GM21526 (cell line): ENCODE results near the gene WNT8B.

Experiments used
- ATAC-seq: cut with Tn5 transposase; IDR thresholded peaks from one replicate; pipeline ENCODE4 v1.9.1; 2021; ENCODE audit warnings: moderate library complexity; ENCODE audit not compliant: unreplicated experiment, low FRiP score

The WNT8B gene

DNA sequence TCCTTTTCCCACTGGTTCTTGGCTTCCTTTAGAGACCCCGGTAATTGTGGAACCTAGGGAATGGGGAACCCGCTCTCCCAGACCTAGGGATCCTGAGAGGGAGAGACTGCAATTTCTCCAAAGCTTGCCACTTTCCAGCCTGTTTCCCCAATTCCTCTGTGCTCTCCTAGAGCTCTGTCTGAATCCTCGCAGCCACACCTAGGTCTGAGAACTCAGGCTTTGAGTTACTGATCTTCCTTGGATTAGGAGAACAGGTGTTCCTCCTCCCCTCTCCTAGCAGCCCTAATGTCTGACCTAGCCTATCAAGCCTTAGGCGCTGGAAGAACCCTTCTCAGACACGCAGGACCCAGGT lies 20.0 kb downstream of the WNT8B start:
- no peak for ATAC-seq

DNA sequence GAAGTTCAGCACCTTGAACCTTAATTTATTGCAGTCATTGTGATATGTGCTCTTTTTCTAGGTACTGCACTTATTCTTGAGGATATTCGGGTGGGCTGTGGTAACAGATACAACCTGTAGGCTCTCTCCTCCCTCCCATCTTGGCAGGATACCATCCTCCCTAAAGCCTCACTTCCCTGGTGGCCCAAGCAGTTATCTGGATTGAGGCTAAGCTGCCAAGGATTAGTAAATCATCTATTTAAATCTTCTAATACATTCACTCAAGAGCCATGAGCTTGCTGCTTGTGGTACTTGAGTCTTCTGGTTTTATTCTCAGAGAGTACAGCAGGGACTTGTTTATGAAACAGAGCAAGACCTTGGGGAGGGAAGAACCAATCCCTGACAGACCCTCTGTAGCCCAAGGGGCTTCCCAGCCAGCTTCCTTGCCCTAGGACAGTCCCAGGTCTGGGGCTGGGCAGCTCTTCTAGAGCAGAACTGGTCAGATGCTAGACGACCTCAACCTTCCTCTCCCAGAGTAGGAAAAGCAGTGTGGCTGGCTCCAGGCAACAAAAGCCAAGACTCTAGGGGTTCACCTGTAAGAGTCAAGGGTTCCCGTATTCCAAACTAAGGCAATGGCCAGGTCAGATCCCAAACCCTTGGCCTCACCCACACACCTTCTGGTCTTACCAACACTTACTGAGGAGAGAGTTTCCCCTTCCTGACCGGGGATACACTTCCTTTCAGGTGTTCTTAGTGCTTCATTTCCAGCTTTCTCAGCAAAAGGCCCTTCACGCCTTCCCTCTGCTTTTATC lies 21.3 kb downstream of the WNT8B start:
- no peak for ATAC-seq

DNA sequence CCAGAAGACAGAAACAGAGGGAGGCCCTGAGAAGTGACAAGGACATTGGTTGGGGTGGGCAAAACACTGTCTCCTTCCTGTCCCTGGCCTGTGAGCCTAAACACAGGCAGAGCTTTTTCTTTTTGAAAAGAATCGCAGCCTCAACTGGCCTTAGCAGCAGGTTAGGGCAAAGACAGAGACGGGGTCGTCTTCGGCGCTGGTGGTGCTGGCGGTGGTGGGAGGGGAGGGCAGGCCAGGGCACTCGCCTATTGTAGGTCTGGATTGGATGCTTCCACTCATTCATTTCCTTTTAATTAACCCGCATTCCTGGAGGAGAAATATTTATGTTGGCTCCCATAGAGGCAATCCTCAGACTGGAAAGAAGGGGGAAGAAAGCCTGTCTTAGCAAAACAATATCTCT lies 22.6 kb downstream of the WNT8B start:
- ATAC-seq: no peak

DNA sequence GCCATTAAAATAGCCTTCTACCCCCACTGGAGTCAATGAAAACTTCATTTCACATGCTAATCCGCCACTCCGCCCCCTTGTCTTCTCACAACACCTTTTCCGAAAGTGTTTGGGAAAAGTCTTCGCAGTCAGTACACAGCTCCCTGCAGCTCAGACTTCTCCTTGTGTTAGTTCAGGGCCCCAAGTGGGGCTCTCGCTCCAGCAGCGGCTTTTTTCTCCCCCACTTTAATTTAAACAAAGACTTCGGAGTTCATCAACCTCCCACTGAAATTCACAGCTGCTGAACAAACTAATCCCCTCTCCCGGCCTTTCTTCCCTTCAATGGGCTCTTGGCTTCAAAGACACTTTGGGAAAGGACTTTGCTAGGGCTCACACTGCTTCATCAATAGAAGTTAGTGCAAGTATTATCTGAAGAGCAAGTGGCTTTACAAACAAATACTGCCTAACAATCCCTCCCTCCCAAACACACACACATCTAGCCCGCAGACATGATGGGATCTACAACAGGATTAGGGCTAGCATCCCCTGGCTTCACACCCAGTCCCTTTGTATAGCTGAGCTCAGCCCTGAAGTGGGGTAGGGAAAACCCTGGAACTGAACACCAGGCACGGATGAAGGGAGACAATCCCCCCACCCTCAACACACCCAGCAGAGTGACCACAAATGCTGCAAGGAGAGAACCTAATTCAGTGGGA lies 23.1 kb downstream of the WNT8B start:
- no peak for ATAC-seq

DNA sequence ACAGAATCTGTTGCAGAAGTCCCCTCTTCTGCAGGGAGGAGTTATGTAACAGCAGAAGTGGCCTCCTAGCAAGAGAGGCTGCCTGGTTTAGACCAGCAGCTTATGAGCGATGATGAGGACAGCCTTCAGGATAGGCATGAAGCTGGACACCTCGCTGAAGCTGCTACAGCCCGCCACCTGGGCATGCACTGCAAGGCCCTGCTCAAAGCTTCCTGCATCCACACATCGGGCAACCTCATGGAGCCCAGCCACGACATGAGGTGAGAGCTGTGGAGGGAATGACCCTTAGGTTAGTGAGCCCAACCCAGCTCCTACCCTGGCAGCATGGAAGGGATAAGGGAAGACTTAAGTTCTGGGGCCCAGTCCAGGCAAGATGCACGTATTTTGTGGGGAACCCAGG lies 24.7 kb downstream of the WNT8B start:
- ATAC-seq: no peak

DNA sequence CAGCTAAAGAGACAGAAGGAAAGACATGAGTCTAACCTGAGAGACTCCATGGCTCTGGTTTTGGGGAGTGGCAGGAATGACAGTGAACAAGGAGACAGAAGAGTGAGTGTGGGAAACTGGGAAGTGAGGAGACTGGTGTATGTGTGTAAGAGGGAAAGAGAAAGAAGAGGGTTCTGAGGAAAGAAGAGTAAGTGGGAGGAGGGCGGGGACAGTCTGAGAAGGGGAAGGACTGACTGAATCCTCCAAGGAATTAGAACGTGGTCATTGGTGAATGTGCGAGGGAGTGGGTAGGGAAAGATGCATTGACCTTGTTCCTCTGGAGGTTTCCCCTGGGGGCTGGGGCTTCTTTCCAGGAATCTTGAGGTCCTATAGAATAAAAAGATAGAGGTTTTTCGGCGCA lies 26.6 kb downstream of the WNT8B start:
- no peak for ATAC-seq

DNA sequence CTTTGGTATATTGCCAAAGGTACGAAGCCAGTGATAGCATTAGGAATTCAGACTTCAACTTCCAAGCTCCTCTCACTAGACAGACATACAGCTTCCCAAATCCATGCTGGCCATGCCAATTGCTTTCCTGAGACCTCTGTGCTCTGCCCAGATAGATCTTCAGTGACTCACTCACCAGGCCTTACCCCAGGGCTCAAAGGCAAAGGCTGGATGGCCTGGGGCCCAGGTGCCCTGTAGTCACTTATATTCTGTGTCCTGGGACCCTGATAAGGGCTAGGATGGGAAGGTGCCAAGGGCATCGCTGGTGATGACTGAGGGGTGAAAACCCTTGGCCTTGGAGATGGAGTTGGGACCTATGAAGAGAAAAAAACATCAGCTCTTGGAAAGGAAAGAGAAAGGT lies 27.7 kb downstream of the WNT8B start:
- ATAC-seq: no peak

DNA sequence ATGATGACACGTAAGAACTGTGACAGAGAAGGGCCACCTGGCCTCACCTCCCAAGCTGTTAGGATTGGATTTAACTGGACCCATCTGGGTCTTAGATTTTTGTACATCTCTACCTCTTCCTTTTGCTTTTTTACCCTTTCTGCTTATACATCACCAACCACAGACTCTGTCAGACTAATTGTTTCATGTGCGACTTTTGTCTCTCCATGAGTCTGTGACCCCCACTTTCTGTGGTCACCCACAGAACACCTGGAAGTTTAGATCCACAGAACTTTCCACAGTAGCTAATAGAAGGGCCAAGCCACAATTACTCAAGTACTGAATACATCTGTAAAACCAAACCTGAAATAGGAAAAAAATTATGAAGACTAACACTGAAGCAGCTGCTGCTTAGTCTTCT lies 33.8 kb downstream of the WNT8B start:
- no peak for ATAC-seq

DNA sequence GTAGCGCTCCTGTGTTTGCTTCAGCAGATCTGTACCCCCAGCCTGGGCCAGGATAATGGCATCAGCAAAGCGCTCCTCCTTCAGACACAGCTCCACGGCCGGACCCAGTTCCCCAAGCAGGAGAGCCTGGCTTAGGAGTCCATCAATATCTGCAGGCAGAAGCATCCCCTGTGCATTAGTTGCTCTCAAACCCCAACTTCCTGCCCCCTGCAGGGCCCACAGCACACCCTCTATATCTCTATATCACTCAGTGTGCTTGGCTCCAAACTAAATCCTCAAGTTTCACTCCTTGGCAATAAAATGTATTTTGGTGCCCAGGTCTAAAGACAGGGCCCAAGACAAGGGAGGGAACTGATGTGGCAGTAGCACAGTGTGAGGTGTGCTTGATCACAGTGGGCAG lies 35.2 kb downstream of the WNT8B start:
- ATAC-seq: no peak

DNA sequence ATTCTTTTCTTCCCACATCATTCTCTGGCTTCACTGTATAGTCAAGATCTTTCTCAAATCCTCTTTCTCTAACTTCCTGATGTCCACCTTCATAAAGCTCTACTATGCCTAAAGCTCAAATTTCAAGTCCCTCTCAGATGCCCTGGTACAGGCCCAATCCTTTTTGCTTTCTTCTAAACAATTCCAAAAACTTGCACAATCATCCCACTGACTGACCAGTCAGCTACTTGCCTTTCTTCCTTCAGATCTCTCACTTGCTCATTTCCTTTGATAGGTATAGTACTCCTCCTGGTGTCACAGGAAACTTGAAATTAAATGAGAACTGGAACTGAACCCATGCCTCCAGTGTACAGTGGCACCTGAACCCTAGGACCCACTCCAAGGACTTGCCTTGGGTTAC lies 38.6 kb downstream of the WNT8B start:
- ATAC-seq: no peak

DNA sequence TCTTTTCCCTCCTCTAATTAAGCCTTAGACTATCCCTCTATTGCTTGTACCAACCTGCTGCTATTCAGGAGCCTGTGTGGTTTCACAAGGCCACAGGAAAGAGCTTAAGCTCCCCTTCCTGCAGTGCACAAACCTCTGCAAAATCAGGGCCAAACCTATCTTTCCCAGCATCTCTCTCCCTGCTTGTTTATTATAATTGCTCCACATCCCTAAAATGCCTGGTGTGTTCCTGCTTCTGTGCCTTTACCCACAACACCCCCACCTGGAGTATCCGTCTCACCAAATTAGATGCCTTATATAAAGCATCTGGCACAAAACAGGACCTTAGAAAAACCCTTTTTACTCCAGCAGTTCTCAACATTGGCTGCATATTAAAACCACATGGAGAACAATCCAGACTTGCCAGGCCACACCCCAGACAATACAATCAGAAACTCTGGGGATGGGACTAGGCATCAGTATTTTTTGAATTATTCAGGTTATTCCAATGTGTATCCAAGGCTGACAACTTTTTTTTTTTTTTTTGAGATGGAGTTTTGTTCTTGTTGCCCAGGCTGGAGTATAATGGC lies 40.2 kb downstream of the WNT8B start:
- no peak for ATAC-seq

DNA sequence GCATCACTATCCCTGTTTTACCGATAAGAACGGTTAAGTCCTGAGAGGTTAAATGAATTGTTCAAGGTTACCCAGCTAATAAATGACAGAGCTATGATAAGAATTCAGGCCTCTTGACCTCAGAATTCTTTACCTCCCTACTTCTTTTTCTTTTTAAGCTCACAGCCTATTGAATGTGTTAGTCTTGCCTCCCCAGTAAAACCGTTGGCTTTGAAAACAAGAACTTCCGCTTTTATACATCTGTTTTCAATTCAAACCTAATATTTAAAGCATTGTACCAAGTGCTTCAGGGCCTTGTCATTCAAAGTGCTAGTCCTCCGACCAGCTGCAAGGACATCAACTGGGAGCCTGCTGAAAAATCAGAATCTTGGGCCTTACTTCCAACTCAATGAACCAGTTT lies 41.3 kb downstream of the WNT8B start:
- ATAC-seq: no peak

DNA sequence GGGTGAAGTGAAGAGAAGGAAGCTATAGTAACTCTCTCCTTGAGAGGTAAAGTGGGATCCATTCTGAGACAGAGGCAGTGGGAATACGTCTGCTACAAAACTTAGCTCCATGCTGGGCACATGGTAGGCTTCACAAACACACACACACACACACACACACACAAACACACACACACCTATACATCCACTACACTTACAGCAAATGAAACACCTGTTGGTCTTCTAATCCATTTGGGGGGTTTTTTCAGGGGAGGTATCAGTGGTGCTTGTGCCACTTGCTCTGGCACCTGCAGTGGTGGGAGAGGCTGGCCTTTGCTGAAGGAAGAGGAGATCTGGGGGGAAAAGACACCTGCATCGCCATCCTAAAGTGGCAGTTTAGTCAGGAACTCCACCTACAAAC lies 42.4 kb downstream of the WNT8B start:
- ATAC-seq: no peak

DNA sequence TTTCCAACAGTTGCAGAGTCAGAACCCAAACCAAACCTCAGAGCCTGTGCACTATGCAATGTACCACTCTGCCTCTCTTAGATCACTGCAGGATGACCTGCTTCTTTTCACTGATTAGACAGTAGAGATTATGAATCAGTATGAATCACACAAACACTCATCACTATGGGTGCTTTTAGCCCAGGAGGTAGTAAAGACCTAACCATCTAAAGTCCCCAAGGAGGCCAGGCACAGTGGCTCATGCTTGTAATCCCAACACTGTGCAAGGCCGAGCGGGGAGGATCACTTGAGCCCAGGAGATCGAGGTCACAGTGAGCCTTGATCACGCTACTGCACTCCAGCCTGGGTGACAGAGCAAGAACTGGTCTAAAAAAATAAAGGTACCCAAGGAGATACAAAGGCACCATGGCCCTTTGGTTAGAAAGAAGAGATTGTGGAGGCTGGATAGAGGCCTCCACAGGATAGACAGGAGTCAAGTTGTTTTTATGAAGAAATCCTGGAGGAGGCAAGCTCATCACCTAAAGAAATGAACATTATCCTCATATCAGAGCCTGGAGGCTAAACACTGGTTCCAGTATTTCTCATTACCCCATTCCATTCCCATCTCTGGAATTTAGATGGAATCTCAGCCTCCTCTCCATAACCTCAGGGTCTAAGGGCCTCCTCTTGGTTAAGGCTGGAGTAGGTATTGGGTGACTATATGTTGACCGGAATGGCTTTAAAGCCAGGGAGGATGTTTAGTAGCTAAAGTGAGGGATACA lies 44.0 kb downstream of the WNT8B start:
- ATAC-seq: no peak

DNA sequence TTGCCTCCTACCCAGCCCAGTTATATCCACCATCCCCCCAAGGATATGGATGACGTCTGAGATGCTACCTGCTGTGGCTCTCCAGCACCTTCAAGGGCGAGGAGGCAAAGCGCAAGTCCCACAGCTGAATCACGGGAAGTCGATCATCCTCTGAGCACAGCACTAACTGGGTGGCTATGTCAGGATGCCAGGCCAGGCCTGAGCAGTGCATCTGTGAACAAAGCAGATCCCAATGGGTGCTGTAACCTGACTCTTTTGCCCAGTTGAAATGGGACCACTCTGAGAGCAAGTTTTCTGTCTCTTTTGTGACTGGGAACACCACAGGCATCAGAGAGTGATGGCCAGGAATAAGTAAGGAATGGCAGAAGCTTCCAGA lies 44.5 kb downstream of the WNT8B start:
- no peak for ATAC-seq

DNA sequence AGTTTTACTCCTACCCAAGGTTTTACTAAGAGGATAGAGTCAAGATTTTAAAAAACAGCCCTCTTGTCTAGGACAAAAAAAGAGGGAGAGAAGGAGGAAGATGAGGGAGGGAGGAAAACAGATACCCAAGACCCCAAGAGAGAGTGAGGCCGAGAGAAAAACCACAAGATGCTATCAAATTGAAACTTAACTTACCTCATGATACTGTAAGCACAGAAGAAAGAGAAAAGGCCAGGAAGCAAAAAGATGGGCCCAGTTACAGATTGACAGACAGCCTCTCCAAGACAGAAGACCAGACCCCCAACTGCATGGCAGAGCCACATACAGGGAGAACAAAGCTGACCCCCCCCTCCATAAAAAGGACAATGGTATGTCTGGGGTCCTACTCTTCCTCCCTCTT lies 45.5 kb downstream of the WNT8B start:
- ATAC-seq: no peak

DNA sequence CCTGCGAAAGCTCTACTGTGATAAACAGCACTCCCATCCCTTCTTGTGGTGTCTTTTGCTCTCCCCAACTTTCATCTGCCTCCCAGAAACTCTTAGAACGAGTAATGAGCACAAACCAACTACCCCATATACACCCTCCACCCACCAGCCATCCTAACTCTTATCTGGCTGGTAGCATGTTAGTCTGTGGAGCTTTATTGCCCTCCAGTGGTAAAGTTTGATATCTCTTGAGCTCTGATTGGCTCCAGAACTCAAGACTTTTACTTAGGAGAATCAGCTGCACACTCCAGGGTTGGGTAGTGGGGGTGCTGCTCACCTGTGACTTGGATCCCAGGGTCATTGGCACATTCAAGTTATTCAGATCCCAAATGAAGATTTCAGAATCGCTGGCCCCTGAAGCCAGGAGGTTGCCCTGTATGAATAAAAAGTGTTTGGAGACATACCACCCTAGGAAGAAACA lies 45.9 kb downstream of the WNT8B start:
- ATAC-seq: no peak

DNA sequence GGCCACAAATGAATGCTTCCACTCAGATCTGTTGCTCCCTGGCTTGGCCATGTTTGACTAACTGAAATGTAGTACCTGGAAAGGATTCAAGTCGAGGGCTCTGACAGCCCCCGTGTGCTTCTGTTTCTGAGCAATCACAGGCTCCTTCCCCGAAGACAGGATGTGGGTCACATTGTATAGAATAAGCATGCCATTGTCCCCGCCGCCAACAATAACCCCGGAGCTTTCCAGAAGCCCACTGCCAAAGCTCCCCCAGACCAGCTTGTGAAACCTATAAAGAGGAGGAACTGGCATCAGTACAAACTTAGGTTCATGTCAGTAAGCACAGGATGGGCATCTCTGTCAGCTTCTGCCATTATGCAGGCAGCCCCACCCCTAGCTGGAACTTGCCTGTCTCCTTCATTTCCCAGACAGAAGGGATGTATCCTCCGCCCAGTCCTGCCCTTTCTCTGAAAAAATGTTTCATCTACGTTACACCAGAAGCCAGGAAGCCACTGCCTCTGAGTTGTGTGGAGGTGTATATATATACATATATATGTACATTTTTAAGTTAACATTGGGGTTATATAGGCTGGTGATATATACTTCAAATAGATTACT lies 46.5 kb downstream of the WNT8B start:
- ATAC-seq: no peak

DNA sequence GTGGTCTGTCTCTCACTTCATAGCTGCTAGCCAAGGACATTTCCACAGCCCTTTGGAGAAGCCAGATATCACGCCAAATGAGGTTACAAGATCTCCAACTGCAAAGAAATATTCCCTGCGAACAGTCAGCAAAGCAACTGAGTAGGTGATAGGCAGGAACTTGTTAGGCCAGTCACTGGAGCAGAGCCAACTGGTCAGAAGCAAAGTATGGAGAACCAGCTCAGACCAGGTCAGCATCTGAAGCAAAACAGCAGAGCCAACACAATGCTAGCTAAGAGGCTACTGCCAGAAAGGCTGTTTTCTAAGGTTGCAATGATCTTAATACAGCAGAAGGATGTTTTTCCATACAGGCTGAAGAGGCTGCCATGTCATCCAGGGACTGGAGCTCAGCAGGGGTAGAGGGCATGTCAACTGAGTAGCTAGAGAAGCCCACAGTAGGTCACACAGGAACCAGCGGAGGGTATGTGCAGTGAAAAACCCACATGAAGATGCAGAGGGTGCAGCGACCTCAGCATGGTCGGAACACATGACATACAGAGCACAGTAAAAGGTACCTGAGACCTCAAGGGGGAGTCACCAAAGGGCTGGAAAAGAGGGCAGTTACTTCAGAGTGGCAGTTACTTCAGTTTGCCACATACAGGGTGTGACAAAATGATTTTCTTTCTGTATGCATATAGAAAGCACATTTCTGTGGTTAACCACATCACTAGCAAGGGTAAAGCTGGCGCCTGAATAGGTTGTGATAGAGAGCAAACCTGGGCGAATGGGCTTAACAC lies 47.9 kb downstream of the WNT8B start:
- no peak for ATAC-seq

DNA sequence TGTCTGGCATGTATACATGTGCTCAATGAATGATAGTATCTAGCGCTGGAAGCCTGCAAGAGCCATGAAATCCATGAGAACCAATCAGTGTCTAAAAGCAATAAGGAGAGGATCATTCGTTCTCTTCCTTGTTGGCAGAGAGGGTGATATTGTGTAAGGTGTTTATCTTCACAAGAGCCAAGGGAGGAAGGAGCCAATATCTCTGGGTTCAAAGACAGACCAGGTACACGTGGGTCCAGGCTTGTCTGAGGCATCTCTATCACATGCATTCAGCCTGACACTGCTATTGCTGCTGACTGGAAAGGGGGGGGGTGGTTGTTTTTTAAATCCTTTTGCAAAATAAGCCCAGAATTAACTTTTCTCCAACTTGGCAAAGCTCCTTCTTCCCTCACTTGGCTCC lies 52.8 kb downstream of the WNT8B start:
- ATAC-seq: no peak
